H1 (cell line): ENCODE data around the gene CRTAC1.

Experiments used
- CTCF ChIP-seq, 3 experiments: IDR thresholded peaks; 1 replicate in 2 of 3; 2 replicates in 1 of 3; pipeline versions ENCODE4 v1.5.1 to v1.6.1; 2011; ENCODE audit warnings: low read length in 3 of 3, mild to moderate bottlenecking in 3 of 3, inconsistent platforms in 2 of 3, low read depth in 1 of 3, moderate library complexity in 1 of 3; ENCODE audit not compliant: insufficient read depth in 1 of 3; ENCODE audit errors: control extremely low read depth in 1 of 3
- EP300 ChIP-seq, 2 experiments: IDR thresholded peaks; 1 replicate in 1 of 2; 2 replicates in 1 of 2; pipeline ENCODE4 v1.6.1; 2011 to 2012; ENCODE audit warnings: low read depth in 2 of 2, low read length in 2 of 2, mild to moderate bottlenecking in 2 of 2, borderline replicate concordance in 1 of 2, inconsistent platforms in 1 of 2, moderate library complexity in 1 of 2
- EZH2 ChIP-seq: fragments of 200-600 bp; sonication (generic); IDR thresholded peaks from 2 replicates; pipeline ENCODE4 v1.7.1; 2012; ENCODE audit warnings: low read depth, mild to moderate bottlenecking, moderate library complexity, low read length, inconsistent platforms; ENCODE audit not compliant: severe bottlenecking
- JUND ChIP-seq: IDR thresholded peaks from 2 replicates; pipeline ENCODE4 v1.6.1; 2011; ENCODE audit warnings: mild to moderate bottlenecking, improper control_type of control experiment, low read length
- POLR2A ChIP-seq, 2 experiments: IDR thresholded peaks; 1 replicate in 1 of 2; 2 replicates in 1 of 2; pipeline ENCODE4 v1.6.1; 2011; ENCODE audit warnings: low read depth in 2 of 2, low read length in 2 of 2, mild to moderate bottlenecking in 2 of 2; ENCODE audit errors: control extremely low read depth in 1 of 2
- POLR2AphosphoS5 ChIP-seq: IDR thresholded peaks from 2 replicates; pipeline ENCODE4 v1.6.1; 2011; ENCODE audit warnings: low read depth, low read length
- RXRA ChIP-seq: IDR thresholded peaks from 2 replicates; pipeline ENCODE4 v1.6.1; 2011; ENCODE audit warnings: low read depth, mild to moderate bottlenecking, low read length, moderate library complexity; ENCODE audit not compliant: insufficient read depth
- SP1 ChIP-seq: IDR thresholded peaks from 2 replicates; pipeline ENCODE4 v1.6.1; 2011; ENCODE audit warnings: low read depth, low read length
- TAF1 ChIP-seq: IDR thresholded peaks from 2 replicates; pipeline ENCODE4 v1.6.1; 2011; ENCODE audit warnings: mild to moderate bottlenecking, low read depth, low read length

- TF ChIP-seq POLR2A (IDR thresholded peaks at IDR 0.05; ENCODE audit: control extremely low read depth in 1 of 2, low read depth in 2 of 2, low read length in 2 of 2) (no peak), CTCF (IDR thresholded peaks at IDR 0.05; ENCODE audit: control extremely low read depth in 1 of 3, insufficient read depth in 1 of 3, low read depth in 1 of 3, low read length in 3 of 3) (no peak), SP1 (no peak), JUND (no peak), POLR2AphosphoS5 (no peak), EZH2 (no peak), EP300 (IDR thresholded peaks at IDR 0.05; ENCODE audit: borderline replicate concordance in 1 of 2, low read depth in 2 of 2, low read length in 2 of 2) (no peak), TAF1 (no peak), RXRA (no peak)
These were observed 29.7 kb upstream of the CRTAC1 start for GRCh38 chr10:98060079-98060478.
